NB4 (cell line): ENCODE data around the gene LZTS2.

Source experiments
- CTCF ChIP-seq: IDR thresholded peaks from one replicate; pipeline ENCODE4 v1.5.1; 2012; ENCODE audit warnings: low read depth, low read length
- MAX ChIP-seq: IDR thresholded peaks from 2 replicates; pipeline ENCODE4 v1.6.1; 2011; ENCODE audit warnings: low read depth, low read length

- no peak for TF ChIP-seq CTCF
- no peak for TF ChIP-seq MAX
Measured at GRCh38 chr10:100988166-100988565, 11.4 kb upstream of the LZTS2 start.
